GM12878 (cell line): ENCODE measurements around the gene SIGLEC10. TPM values are rescaled to one million over a fixed set of nuclear protein-coding genes. Genes with fewer than 3 reads are reported as not detected.

Source experiments
- ATAC-seq: fragments of 200-7000 bp; cut with Tn5 transposase; 3 replicates; pipeline ENCODE4 v1.9.1; 2020; ENCODE audit warnings: mild to moderate bottlenecking, moderate library complexity
- BruUV-seq: library from RNA; stranded (reverse); fragments of 400-500 nt; replicated peaks from 2 replicates; lab custom pipeline; 2021; lab: Mats Ljungman, UMichigan
- CTCF ChIA-PET: fragments of 300-600 bp; sonication (Branson Sonifier 250); formaldehyde crosslinking; extraction: SDS; loops from one replicate; lab custom pipeline; 2021; ENCODE audit warnings: inconsistent platforms; lab: Yijun Ruan, JAX
- POLR2A ChIA-PET: fragments of 350-600 bp; formaldehyde crosslinking; extraction: SDS; loops from one replicate; lab custom pipeline; 2021; ENCODE audit warnings: inconsistent platforms; lab: Charles Lee
- RAD21 ChIA-PET: fragments of 300-600 bp; sonication (Branson Sonifier 250); formaldehyde crosslinking; loops from one replicate; lab custom pipeline; 2023; ENCODE audit warnings: antibody characterized with exemption; ENCODE audit not compliant: unreplicated experiment; lab: Charles Lee
- SMC1A ChIA-PET: fragments of 300-600 bp; sonication (Branson Sonifier 250); formaldehyde crosslinking; loops from one replicate; lab custom pipeline; 2023; ENCODE audit not compliant: unreplicated experiment, uncharacterized antibody; lab: Charles Lee
- DNase-seq: peaks from one replicate; pipeline ENCODE4 v3.0.0-alpha.2; 2011; ENCODE audit warnings: low read depth, low spot score
- FAIRE-seq: peaks from 3 replicates; lab custom pipeline; 2011; peaks lifted over from hg19 to GRCh38; lab: Jason Lieb, UNC
- H2AFZ ChIP-seq: 2 replicates; pipeline ENCODE4 v1.6.0; 2011; ENCODE audit warnings: low read depth, low read length, control low read depth; ENCODE audit not compliant: control insufficient read depth
- H3K27ac ChIP-seq: 2 replicates; pipeline ENCODE4 v1.5.1; 2011; ENCODE audit warnings: control low read depth; ENCODE audit not compliant: control insufficient read depth, insufficient read depth
- H3K27me3 ChIP-seq, 2 experiments: replicated peaks in 1 of 2; 2 replicates each; pipeline versions ENCODE4 v1.6.0 to v1.6.1; 2011; ENCODE audit warnings: low read length in 1 of 2; ENCODE audit not compliant: control insufficient read depth in 2 of 2, insufficient read depth in 2 of 2
- H3K36me3 ChIP-seq, 2 experiments: 2 replicates each; pipeline ENCODE4 v1.5.1; 2011; ENCODE audit warnings: low read length in 1 of 2; ENCODE audit not compliant: control insufficient read depth in 2 of 2, insufficient read depth in 2 of 2
- H3K4me1 ChIP-seq: 2 replicates; pipeline ENCODE4 v1.6.1; 2011; ENCODE audit warnings: mild to moderate bottlenecking, low read length, moderate library complexity, mixed read lengths; ENCODE audit not compliant: control insufficient read depth, insufficient read depth
- H3K4me2 ChIP-seq: 2 replicates; pipeline ENCODE4 v1.6.0; 2011; ENCODE audit warnings: control low read depth; ENCODE audit not compliant: control insufficient read depth, insufficient read depth
- H3K4me3 ChIP-seq: fragments of 200-600 bp; sonication (generic); 2 replicates; pipeline ENCODE4 v1.5.1; 2016
- H3K79me2 ChIP-seq: 2 replicates; pipeline ENCODE4 v1.6.0; 2011; ENCODE audit warnings: low read length; ENCODE audit not compliant: control insufficient read depth, insufficient read depth
- H3K9ac ChIP-seq: 2 replicates; pipeline ENCODE4 v1.8.0; 2011; ENCODE audit warnings: low read length, control low read depth, mixed read lengths; ENCODE audit not compliant: control insufficient read depth, insufficient read depth
- H3K9me3 ChIP-seq: replicated peaks from 3 replicates; pipeline ENCODE4 v1.5.1; 2011; ENCODE audit warnings: mild to moderate bottlenecking, low read length; ENCODE audit not compliant: control insufficient read depth, insufficient read depth
- H4K20me1 ChIP-seq: 2 replicates; pipeline ENCODE4 v1.6.0; 2011; ENCODE audit not compliant: control insufficient read depth, insufficient read depth
- CBX5 ChIP-seq: sonication (generic); IDR thresholded peaks from 2 replicates; pipeline ENCODE4 v1.6.1; 2016; ENCODE audit warnings: low read depth, moderate library complexity, mild to moderate bottlenecking, inconsistent platforms
- CEBPZ ChIP-seq: fragments of 150-350 bp; IDR thresholded peaks from 2 replicates; pipeline ENCODE4 v1.6.1; 2016; ENCODE audit warnings: low read depth, low read length
- E2F4 ChIP-seq: IDR thresholded peaks from 2 replicates; pipeline ENCODE4 v1.6.1; 2012; ENCODE audit warnings: low read depth, low read length, improper control_type of control experiment
- HDAC6 ChIP-seq: fragments of 200-600 bp; sonication (generic); IDR thresholded peaks from one replicate; pipeline ENCODE4 v1.8.0; 2017; ENCODE audit warnings: antibody characterized with exemption; ENCODE audit not compliant: unreplicated experiment
- WGBS: methylation state at CpG from one replicate; pipeline ENCODE4 v1.1.6; 2016; ENCODE audit warnings: low lambda C conversion rate; ENCODE audit not compliant: insufficient replicate concordance, insufficient coverage; ENCODE audit errors: missing lambda C conversion rate; 5-methylcytosine and 5-hydroxymethylcytosine counted together
- in situ Hi-C: fragments of 300-500 bp; cut with MboI; formaldehyde crosslinking; loops from 9 replicates; pipeline ENCODE4 v1.14.3; 2018; ENCODE audit warnings: mixed read lengths
- intact Hi-C: fragments of 100-400 bp; cut with micrococcal nuclease; formaldehyde crosslinking; loops from one replicate; pipeline ENCODE4 v1.14.2; 2022; ENCODE audit not compliant: unreplicated experiment
- polyA plus RNA-seq, 11 experiments: library from polyadenylated mRNA; depleted of rRNA in 4 of 11; unstranded in 6 of 11; stranded (reverse) in 5 of 11; fragments of >200 nt; fragmentation: Nextera tagmentation in 4 of 11; fragmentation: Illumina TruSeq in 1 of 11; extraction: Ambion mirVana in 4 of 11; extraction: Trizol in 1 of 11; gene quantifications; 1 replicate in 1 of 11; 2 replicates in 10 of 11; pipeline versions ENCODE4 v1.2.1 to v1.2.3, GENCODE V29; 2011 to 2016; ENCODE audit warnings: inconsistent platforms in 2 of 11, missing spikeins in 2 of 11, low read depth in 1 of 11
- total RNA-seq, 4 experiments: library from RNA; depleted of rRNA in 3 of 4; stranded (reverse); fragments of >200 nt in 3 of 4; fragmentation: Illumina TruSeq in 1 of 4; extraction: Trizol in 1 of 4; gene quantifications; 2 replicates each; pipeline versions ENCODE4 v1.2.1 to v1.2.3, GENCODE V29; 2013 to 2021

The SIGLEC10 gene
- total and polyA plus RNA-seq, 10 of the 15 experiments (the other 5 are each of a cell fraction or from before 2014, with no cell fraction given) = 2.3 to 16.8 (median 7.8) TPM

- TF ChIP-seq HDAC6 = no peak
- no peak for TF ChIP-seq CBX5
These were observed 46.2 kb downstream of the SIGLEC10 start (continued) for GRCh38 chr19:51371186-51371690.

DNA sequence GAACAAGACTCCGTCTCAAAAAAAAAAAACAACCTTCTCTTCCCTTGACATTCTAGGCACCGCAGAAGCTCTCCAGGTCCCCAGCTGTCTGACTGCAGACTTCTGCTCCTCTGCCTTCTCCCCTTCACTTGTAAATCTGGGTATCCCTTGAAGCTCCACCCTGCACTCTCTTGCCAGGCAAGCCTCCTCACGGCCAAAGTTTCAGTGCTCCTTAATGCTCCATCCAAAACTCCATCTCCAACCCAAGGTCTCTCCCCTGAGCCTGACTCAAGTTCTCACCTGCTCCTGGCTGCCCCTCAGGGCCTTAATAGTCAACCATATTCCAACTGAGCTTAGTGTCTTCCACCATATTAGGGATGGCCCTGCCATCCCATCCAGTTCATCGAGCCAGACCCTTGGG, 47.2 kb downstream of the SIGLEC10 start:
- Histone ChIP-seq H3K9me3 (no peaks in the 10 kb centered on the region), H3K36me3 (no peaks in the 10 kb centered on the region), H3K27ac (no peak overlapping the region), H3K9ac (no peak overlapping the region), H2AFZ (no peak overlapping the region), H3K27me3 (no peaks in the 10 kb centered on the region)
- SMC1A ChIA-PET = interaction anchor here (0.5 to 1.0 kb wide), 2 partner anchors 23 to 67 kb away, joined by 3 read pairs; no protein-coding TSS in a partner anchor
- BruUV-seq = no TSS peak
- in situ Hi-C loops (loop anchor here (25.0 kb wide), 1 partner anchor 1033 kb away; the partner anchor contains the start of gene KCNC3), intact Hi-C loops (no loop called here)
- FAIRE-seq = no peak
- 99% methylated on average over 4 of the region's 4 CpGs for WGBS
- RAD21 ChIA-PET = no interaction called here
- no peak for TF ChIP-seq CBX5
- TF ChIP-seq E2F4 = no peak
- TF ChIP-seq CEBPZ = no peak
- TF ChIP-seq, all 136 proteins: peak for 0
- ATAC-seq = no peak
- ChIA-PET CTCF (interaction anchor here (3.7 kb wide), 1 partner anchor 24 kb away, joined by 14 read pairs; no protein-coding TSS in a partner anchor), POLR2A (no interaction called here)
- H3K4me3 ChIP-seq = no peak overlapping the region
- no peak for DNase-seq
- peaks cover 17% of the 10 kb centered on the region for H3K79me2 ChIP-seq
- H3K4me1 ChIP-seq = peaks cover 40% of the 10 kb centered on the region
- H3K4me2 ChIP-seq = no peak overlapping the region
- H4K20me1 ChIP-seq = no peaks in the 10 kb centered on the region
